Peyer's patch (tissue), 4 donors: ENCODE measurements around the gene ZNF385D.

ENCODE experiments used
- CTCF ChIP-seq, 6 experiments: fragments of 450-650 bp in 4 of 6; fragments of 200-600 bp in 2 of 6; sonication (generic) in 1 of 6; IDR thresholded peaks; one replicate each; pipeline ENCODE4 v1.5.1; 2017 to 2019; ENCODE audit warnings: antibody characterized with exemption in 6 of 6, mild to moderate bottlenecking in 3 of 6, moderate library complexity in 1 of 6
- POLR2A ChIP-seq, 2 donors: fragments of 450-650 bp; IDR thresholded peaks; one replicate each; pipeline ENCODE4 v1.5.1; 2017; ENCODE audit warnings: antibody characterized with exemption in 2 of 2, mild to moderate bottlenecking in 2 of 2, moderate library complexity in 2 of 2

- TF ChIP-seq CTCF (IDR thresholded peaks at IDR 0.05) = no peak
- no peak for TF ChIP-seq POLR2A (IDR thresholded peaks at IDR 0.05)
These were observed 230.7 kb downstream of the ZNF385D start for GRCh38 chr3:21520106-21520963.
